GM18498 (cell line): Measurements from ENCODE around the gene RNF40.
A peak's percentile ranks its signal among the peaks of the same experiment; 100 is the strongest.
"Not testable (repeated sequence)": the region's sequence is repeated elsewhere in the genome, so short reads cannot be mapped to it uniquely, and the experiment has no call there.

Experiments
- ATAC-seq: cut with Tn5 transposase; IDR thresholded peaks from one replicate; pipeline ENCODE4 v1.9.1; 2021; ENCODE audit warnings: mild to moderate bottlenecking, moderate library complexity; ENCODE audit not compliant: unreplicated experiment

RNF40 gene

GRCh38 chr16:30813821-30814189 lies 51.7 kb downstream of the RNF40 start:
- ATAC-seq, result peak; percentile 13

GRCh38 chr16:30816769-30817168 lies 54.6 kb downstream of the RNF40 start:
- no peak for ATAC-seq

GRCh38 chr16:30820952-30821421 lies 58.9 kb downstream of the RNF40 start:
- no peak for ATAC-seq

- not testable (repeated sequence) for ATAC-seq
These were observed 59.3 kb downstream of the RNF40 start for GRCh38 chr16:30821441-30821840.

DNA sequence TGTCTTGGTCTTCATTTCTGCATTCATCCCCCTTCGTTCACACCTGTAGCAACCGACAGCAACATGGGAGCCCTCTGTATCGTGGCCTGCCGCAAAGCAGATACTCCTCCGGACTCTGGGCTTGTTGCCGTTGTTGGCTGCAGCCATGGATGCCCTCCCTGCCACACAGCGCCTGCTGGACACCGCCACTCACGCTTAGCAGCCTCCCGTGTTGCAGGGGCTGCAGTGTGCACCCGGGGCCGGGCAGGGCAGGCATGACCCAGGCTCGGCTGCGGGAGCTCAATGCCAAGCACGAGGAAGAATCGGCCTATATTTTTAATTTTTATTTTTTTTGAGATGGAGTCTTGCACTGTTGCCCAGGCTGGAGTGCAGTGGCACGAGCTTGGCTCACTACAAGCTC lies 59.8 kb downstream of the RNF40 start:
- no peak for ATAC-seq
